Keratinocyte (primary cell): ENCODE measurements around the gene AGTPBP1. TPM values are rescaled to one million over a fixed set of nuclear protein-coding genes. Genes with fewer than 3 reads are reported as not detected.

ENCODE experiments used
- DNase-seq: peaks from one replicate; pipeline ENCODE4 v3.0.0-alpha.2; 2011; ENCODE audit warnings: low read depth, missing footprints, low spot score
- FAIRE-seq: peaks from 2 replicates; lab custom pipeline; 2011; peaks lifted over from hg19 to GRCh38; lab: Jason Lieb, UNC
- H2AFZ ChIP-seq: 2 replicates; pipeline ENCODE4 v1.6.0; 2012; ENCODE audit warnings: low read length, control low read depth, inconsistent platforms; ENCODE audit not compliant: control insufficient read depth
- H3K27ac ChIP-seq: 2 replicates; pipeline ENCODE4 v1.5.1; 2011; ENCODE audit warnings: low read length; ENCODE audit not compliant: control insufficient read depth, insufficient read depth
- H3K27me3 ChIP-seq: 3 replicates; pipeline ENCODE4 v1.6.0; 2011; ENCODE audit warnings: low read length; ENCODE audit not compliant: control insufficient read depth, insufficient read depth; ENCODE audit errors: extremely low read depth
- H3K36me3 ChIP-seq, 2 experiments: 2 replicates in 1 of 2; 3 replicates in 1 of 2; pipeline ENCODE4 v1.5.1; 2011; ENCODE audit warnings: low read length in 2 of 2, mild to moderate bottlenecking in 1 of 2; ENCODE audit not compliant: control insufficient read depth in 2 of 2, insufficient read depth in 2 of 2; ENCODE audit errors: extremely low read depth in 1 of 2
- H3K4me1 ChIP-seq: 3 replicates; pipeline ENCODE4 v1.5.1; 2011; ENCODE audit warnings: low read length; ENCODE audit not compliant: control insufficient read depth, insufficient read depth; ENCODE audit errors: extremely low read depth
- H3K4me2 ChIP-seq: 3 replicates; pipeline ENCODE4 v1.6.0; 2011; ENCODE audit warnings: low read depth, low read length; ENCODE audit not compliant: control insufficient read depth, insufficient read depth; ENCODE audit errors: extremely low read depth
- H3K4me3 ChIP-seq, 3 experiments: fragments of 200-600 bp in 1 of 3; sonication (generic) in 1 of 3; 2 replicates in 2 of 3; 3 replicates in 1 of 3; pipeline ENCODE4 v1.5.1; 2011 to 2016; ENCODE audit warnings: low read length in 3 of 3, mild to moderate bottlenecking in 3 of 3, control low read depth in 2 of 3, inconsistent platforms in 1 of 3, low read depth in 1 of 3, mixed read lengths in 1 of 3, mixed run types in 1 of 3, moderate library complexity in 1 of 3; ENCODE audit not compliant: control insufficient read depth in 2 of 3, insufficient read depth in 2 of 3; ENCODE audit errors: extremely low read depth in 1 of 3
- H3K79me2 ChIP-seq: 2 replicates; pipeline ENCODE4 v1.6.0; 2012; ENCODE audit warnings: low read length; ENCODE audit not compliant: control insufficient read depth, insufficient read depth
- H3K9ac ChIP-seq: 3 replicates; pipeline ENCODE4 v1.6.0; 2011; ENCODE audit warnings: low read length; ENCODE audit not compliant: control insufficient read depth, insufficient read depth; ENCODE audit errors: extremely low read depth
- H3K9me1 ChIP-seq: 3 replicates; pipeline ENCODE4 v1.6.0; 2011; ENCODE audit warnings: low read length; ENCODE audit not compliant: control insufficient read depth, insufficient read depth; ENCODE audit errors: extremely low read depth
- H3K9me3 ChIP-seq: 2 replicates; pipeline ENCODE4 v1.5.1; 2012; ENCODE audit warnings: low read depth, low read length; ENCODE audit not compliant: control insufficient read depth
- H4K20me1 ChIP-seq: 3 replicates; pipeline ENCODE4 v1.6.0; 2011; ENCODE audit warnings: low read length; ENCODE audit not compliant: control insufficient read depth, insufficient read depth; ENCODE audit errors: extremely low read depth
- CTCF ChIP-seq, 3 experiments: IDR thresholded peaks in 1 of 3; conservative IDR thresholded peaks in 1 of 3; optimal IDR thresholded peaks in 1 of 3; 2 replicates in 2 of 3; 3 replicates in 1 of 3; pipeline versions ENCODE3 to v1.5.1; 2011; ENCODE audit warnings: low read length in 3 of 3, mild to moderate bottlenecking in 3 of 3, moderate library complexity in 2 of 3, control low read depth in 1 of 3, inconsistent platforms in 1 of 3; ENCODE audit not compliant: insufficient read depth in 2 of 3; ENCODE audit errors: extremely low read depth in 1 of 3
- EZH2 ChIP-seq: IDR thresholded peaks from one replicate; pipeline ENCODE4 v1.6.1; 2012; ENCODE audit warnings: inconsistent platforms, mild to moderate bottlenecking, low read length, moderate library complexity
- dilution Hi-C: fragments of 300-500 bp; cut with MboI; formaldehyde crosslinking; loops from one replicate; pipeline ENCODE4 v1.7.0; 2020; ENCODE audit warnings: low sequenced_read_pairs; ENCODE audit not compliant: extremely low pct_ligation_motif_present
- polyA plus RNA-seq, 5 experiments: library from polyadenylated mRNA; depleted of rRNA in 3 of 5; stranded (reverse) in 3 of 5; stranded (forward) in 1 of 5; unstranded in 1 of 5; fragments of >200 nt; gene quantifications; 1 replicate in 1 of 5; 2 replicates in 3 of 5; 3 replicates in 1 of 5; pipeline versions ENCODE4 v1.2.1 to v1.2.3, GENCODE V29; 2011 to 2012; ENCODE audit warnings: missing spikeins in 2 of 5, low read depth in 1 of 5, low replicate concordance in 1 of 5

Gene AGTPBP1
- polyA plus RNA-seq, 1 donor (not counting 4 experiments of a cell fraction or from before 2014, with no cell fraction given): 11.1 TPM

GRCh38 chr9:85600675-85601263 is 141.0 kb downstream of the AGTPBP1 start:
- no peaks in the 10 kb centered on the region for H3K9me1 ChIP-seq
- DNase-seq (no peak), FAIRE-seq (no peak)
- H3K4me3 ChIP-seq: no peak overlapping the region
- TF ChIP-seq CTCF (optimal IDR thresholded peaks at IDR 0.05 in 1 of 3, IDR thresholded peaks at IDR 0.05 in 1 of 3, conservative IDR thresholded peaks at IDR 0.05 in 1 of 3; ENCODE audit: extremely low read depth in 1 of 3, insufficient read depth in 2 of 3, low read length in 3 of 3): no peak
- TF ChIP-seq EZH2: no peak
- H2AFZ ChIP-seq: no peak overlapping the region
- H3K79me2 ChIP-seq: no peaks in the 10 kb centered on the region
- H3K4me2 ChIP-seq: no peak overlapping the region
- dilution Hi-C loops: no loop called here
- no peaks in the 10 kb centered on the region for H3K9me3 ChIP-seq
- H3K27ac ChIP-seq: no peak overlapping the region
- H3K27me3 ChIP-seq: no peaks in the 10 kb centered on the region
- no peaks in the 10 kb centered on the region for H3K36me3 ChIP-seq
- no peak overlapping the region for H3K9ac ChIP-seq
- H4K20me1 ChIP-seq: no peaks in the 10 kb centered on the region
- H3K4me1 ChIP-seq: no peaks in the 10 kb centered on the region

DNA sequence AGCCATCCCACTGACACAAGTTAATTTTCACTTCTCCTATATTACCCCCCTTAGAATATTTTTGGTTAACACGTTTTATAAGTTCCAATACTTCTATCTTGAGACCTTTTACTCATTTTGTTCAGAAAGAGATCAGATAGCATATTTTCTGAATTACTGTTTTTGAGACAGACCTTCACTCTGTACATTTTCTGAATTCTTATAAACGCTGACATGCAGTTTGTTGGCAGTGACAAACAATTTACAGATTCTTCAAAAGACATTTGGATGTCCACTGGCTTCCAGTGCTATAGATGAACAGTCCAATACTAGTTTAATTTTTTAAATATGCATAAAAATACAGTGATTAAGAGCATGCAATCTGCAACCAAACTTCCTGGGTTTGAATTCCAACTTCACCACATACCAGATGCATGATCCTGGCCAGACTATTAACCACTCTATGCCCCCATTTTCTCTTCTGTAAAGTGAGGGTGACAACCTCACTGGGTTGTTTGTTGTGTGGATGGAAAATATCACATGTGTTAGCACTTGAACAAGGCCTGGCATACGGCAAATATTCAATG is 142.1 kb downstream of the AGTPBP1 start:
- TF ChIP-seq CTCF (optimal IDR thresholded peaks at IDR 0.05 in 1 of 3, IDR thresholded peaks at IDR 0.05 in 1 of 3, conservative IDR thresholded peaks at IDR 0.05 in 1 of 3; ENCODE audit: extremely low read depth in 1 of 3, insufficient read depth in 2 of 3, low read length in 3 of 3) (no peak), EZH2 (no peak)
- H3K79me2 ChIP-seq: no peaks in the 10 kb centered on the region
- H4K20me1 ChIP-seq: no peaks in the 10 kb centered on the region
- no peaks in the 10 kb centered on the region for H3K36me3 ChIP-seq
- FAIRE-seq (no peak), DNase-seq (no peak)
- H2AFZ ChIP-seq: no peak overlapping the region
- no peaks in the 10 kb centered on the region for H3K9me1 ChIP-seq
- no peak overlapping the region for H3K4me2 ChIP-seq
- no peaks in the 10 kb centered on the region for H3K4me1 ChIP-seq
- H3K9ac ChIP-seq: no peak overlapping the region
- H3K9me3 ChIP-seq: no peaks in the 10 kb centered on the region
- dilution Hi-C loops: no loop called here
- no peaks in the 10 kb centered on the region for H3K27me3 ChIP-seq
- H3K4me3 ChIP-seq: no peak overlapping the region
- H3K27ac ChIP-seq: no peak overlapping the region
